ENCODE measurements around the gene AP2A2. TPM values are rescaled to one million over a fixed set of nuclear protein-coding genes. Genes with fewer than 3 reads are reported as not detected.

AP2A2 gene
- 10 to 100 TPM; 60.1 to 66.7 TPM for total RNA-seq

- Mint-ChIP-seq H3K4me1 (peaks cover 31% of the 10 kb centered on the region), H3K27ac (peak within 1 kb of the TSS; percentile 80), H3K27me3 (no peaks in the 10 kb centered on the region), H3K9me3 (no peaks in the 10 kb centered on the region), H3K4me3 (peak within 1 kb of the TSS; percentile 80), H3K36me3 (ENCODE audit: low read depth) (peaks cover 13% of the 10 kb centered on the region)
- CTCF ChIA-PET: interaction anchor here (0.8 to 2.0 kb wide), 7 partner anchors 9 to 79 kb away, joined by 3 to 13 read pairs (median 3); partner anchors contain the start of gene CHID1
- peak; percentile 86 for DNase-seq
- POLR2A ChIA-PET: no interaction called here
Measured at GRCh38 chr11:925496-926301, at the start of gene AP2A2. Gene AP2A2 (plus strand): TSS chr11:925870. CDS start chr11:926022, 152 bp downstream.

GRCh38 chr11:876545-876944, 49.1 kb upstream of the AP2A2 start:
- H3K4me1 Mint-ChIP-seq: no peaks in the 10 kb centered on the region
- no peak overlapping the region for H3K4me3 Mint-ChIP-seq
- ChIA-PET POLR2A (no interaction called here), CTCF (no interaction called here)
- DNase-seq: no peak
- H3K27ac Mint-ChIP-seq: no peak overlapping the region
- peaks cover 2% of the 10 kb centered on the region for H3K36me3 Mint-ChIP-seq (ENCODE audit: low read depth)
- no peaks in the 10 kb centered on the region for H3K27me3 Mint-ChIP-seq
- no peaks in the 10 kb centered on the region for H3K9me3 Mint-ChIP-seq

GRCh38 chr11:877565-877964, 48.1 kb upstream of the AP2A2 start:
- H3K27me3 Mint-ChIP-seq: no peaks in the 10 kb centered on the region
- no peak overlapping the region for H3K4me3 Mint-ChIP-seq
- H3K27ac Mint-ChIP-seq: no peak overlapping the region
- CTCF ChIA-PET: no interaction called here
- no peaks in the 10 kb centered on the region for H3K9me3 Mint-ChIP-seq
- peaks cover 5% of the 10 kb centered on the region for H3K4me1 Mint-ChIP-seq
- peaks cover 2% of the 10 kb centered on the region for H3K36me3 Mint-ChIP-seq (ENCODE audit: low read depth)
- DNase-seq: peak; percentile 24
- POLR2A ChIA-PET: no interaction called here

- Mint-ChIP-seq H3K27ac (no peak overlapping the region), H3K4me1 (peaks cover 5% of the 10 kb centered on the region), H3K36me3 (ENCODE audit: low read depth) (peaks cover 2% of the 10 kb centered on the region), H3K27me3 (no peaks in the 10 kb centered on the region), H3K4me3 (no peak overlapping the region), H3K9me3 (no peaks in the 10 kb centered on the region)
- ChIA-PET CTCF (no interaction called here), POLR2A (no interaction called here)
- no peak for DNase-seq
Measured at GRCh38 chr11:880447-880846, 45.2 kb upstream of the AP2A2 start.

GRCh38 chr11:882596-882995, 43.1 kb upstream of the AP2A2 start:
- ChIA-PET CTCF (no interaction called here), POLR2A (no interaction called here)
- H3K9me3 Mint-ChIP-seq: no peaks in the 10 kb centered on the region
- peaks cover 5% of the 10 kb centered on the region for H3K4me1 Mint-ChIP-seq
- DNase-seq: no peak
- H3K36me3 Mint-ChIP-seq (ENCODE audit: low read depth): peaks cover 2% of the 10 kb centered on the region
- H3K27me3 Mint-ChIP-seq: no peaks in the 10 kb centered on the region
- H3K27ac Mint-ChIP-seq: peak overlapping the region; percentile 42
- no peak overlapping the region for H3K4me3 Mint-ChIP-seq

- Mint-ChIP-seq H3K27me3 (no peaks in the 10 kb centered on the region), H3K9me3 (no peaks in the 10 kb centered on the region), H3K4me1 (peaks cover 5% of the 10 kb centered on the region), H3K36me3 (ENCODE audit: low read depth) (peaks cover 2% of the 10 kb centered on the region), H3K27ac (no peak overlapping the region), H3K4me3 (no peak overlapping the region)
- ChIA-PET CTCF (no interaction called here), POLR2A (interaction anchor here (0.6 kb wide), 1 partner anchor 13 kb away, joined by 3 read pairs; no protein-coding TSS in a partner anchor)
- no peak for DNase-seq
Measured at GRCh38 chr11:883527-883926, 42.1 kb upstream of the AP2A2 start.

GRCh38 chr11:884578-885070, 41.0 kb upstream of the AP2A2 start:
- H3K27me3 Mint-ChIP-seq: no peaks in the 10 kb centered on the region
- H3K4me3 Mint-ChIP-seq: no peak overlapping the region
- H3K9me3 Mint-ChIP-seq: no peaks in the 10 kb centered on the region
- H3K4me1 Mint-ChIP-seq: peaks cover 5% of the 10 kb centered on the region
- ChIA-PET CTCF (interaction anchor here (1.0 kb wide), 1 partner anchor 16 kb away, joined by 3 read pairs; no protein-coding TSS in a partner anchor), POLR2A (no interaction called here)
- DNase-seq: no peak
- H3K27ac Mint-ChIP-seq: no peak overlapping the region
- no peaks in the 10 kb centered on the region for H3K36me3 Mint-ChIP-seq (ENCODE audit: low read depth)

GRCh38 chr11:886568-886967, 39.1 kb upstream of the AP2A2 start:
- no peaks in the 10 kb centered on the region for H3K9me3 Mint-ChIP-seq
- no peaks in the 10 kb centered on the region for H3K36me3 Mint-ChIP-seq (ENCODE audit: low read depth)
- ChIA-PET POLR2A (no interaction called here), CTCF (no interaction called here)
- no peak for DNase-seq
- H3K4me3 Mint-ChIP-seq: no peak overlapping the region
- no peaks in the 10 kb centered on the region for H3K27me3 Mint-ChIP-seq
- H3K27ac Mint-ChIP-seq: no peak overlapping the region
- peaks cover 5% of the 10 kb centered on the region for H3K4me1 Mint-ChIP-seq

GRCh38 chr11:887589-887988, 38.1 kb upstream of the AP2A2 start:
- H3K9me3 Mint-ChIP-seq: no peaks in the 10 kb centered on the region
- H3K27ac Mint-ChIP-seq: no peak overlapping the region
- no peak overlapping the region for H3K4me3 Mint-ChIP-seq
- H3K4me1 Mint-ChIP-seq: peaks cover under 1% of the 10 kb centered on the region
- ChIA-PET POLR2A (no interaction called here), CTCF (interaction anchor here (0.5 kb wide), 1 partner anchor 232 kb away, joined by 3 read pairs; no protein-coding TSS in a partner anchor)
- H3K27me3 Mint-ChIP-seq: no peaks in the 10 kb centered on the region
- H3K36me3 Mint-ChIP-seq (ENCODE audit: low read depth): no peaks in the 10 kb centered on the region
- DNase-seq: no peak

GRCh38 chr11:888310-889212, 37.1 kb upstream of the AP2A2 start:
- Mint-ChIP-seq H3K9me3 (no peaks in the 10 kb centered on the region), H3K4me3 (no peak overlapping the region), H3K36me3 (ENCODE audit: low read depth) (no peaks in the 10 kb centered on the region), H3K4me1 (no peaks in the 10 kb centered on the region), H3K27ac (no peak overlapping the region), H3K27me3 (no peaks in the 10 kb centered on the region)
- CTCF ChIA-PET: no interaction called here
- POLR2A ChIA-PET: no interaction called here
- no peak for DNase-seq

GRCh38 chr11:889257-889656, 36.4 kb upstream of the AP2A2 start:
- H3K36me3 Mint-ChIP-seq (ENCODE audit: low read depth): no peaks in the 10 kb centered on the region
- no peak overlapping the region for H3K27ac Mint-ChIP-seq
- DNase-seq: no peak
- no peak overlapping the region for H3K4me3 Mint-ChIP-seq
- ChIA-PET POLR2A (no interaction called here), CTCF (interaction anchor here (0.7 kb wide), 1 partner anchor 357 kb away, joined by 3 read pairs; no protein-coding TSS in a partner anchor)
- H3K9me3 Mint-ChIP-seq: no peaks in the 10 kb centered on the region
- H3K4me1 Mint-ChIP-seq: no peaks in the 10 kb centered on the region
- H3K27me3 Mint-ChIP-seq: no peaks in the 10 kb centered on the region

GRCh38 chr11:889687-890475, 35.8 kb upstream of the AP2A2 start:
- H3K9me3 Mint-ChIP-seq: no peaks in the 10 kb centered on the region
- no peaks in the 10 kb centered on the region for H3K36me3 Mint-ChIP-seq (ENCODE audit: low read depth)
- H3K4me1 Mint-ChIP-seq: no peaks in the 10 kb centered on the region
- no peak for DNase-seq
- H3K4me3 Mint-ChIP-seq: no peak overlapping the region
- H3K27me3 Mint-ChIP-seq: no peaks in the 10 kb centered on the region
- no peak overlapping the region for H3K27ac Mint-ChIP-seq
- POLR2A ChIA-PET: no interaction called here
- CTCF ChIA-PET: interaction anchor here (0.7 kb wide), 1 partner anchor 358 kb away, joined by 3 read pairs; no protein-coding TSS in a partner anchor

Data from activated CD4-positive, alpha-beta T cell treated with anti-CD3 and anti-CD28 coated beads, Interleukin-2, amount 10 ng/mL, durations not matched to agents 7 days and 5 days (primary cell).